Ishikawa (cell line): ENCODE results near the gene OLFML2B.

ENCODE experiments used
- CREB1 ChIP-seq: IDR thresholded peaks from 2 replicates; pipeline ENCODE4 v1.6.1; 2012; ENCODE audit warnings: low read depth
- EP300 ChIP-seq: IDR thresholded peaks from 2 replicates; pipeline ENCODE4 v1.6.1; 2012; ENCODE audit warnings: borderline replicate concordance
- FOXM1 ChIP-seq: IDR thresholded peaks from 2 replicates; pipeline ENCODE4 v1.6.1; 2012; ENCODE audit warnings: low read depth, borderline replicate concordance
- RAD21 ChIP-seq: IDR thresholded peaks from 2 replicates; pipeline ENCODE4 v1.6.1; 2012; ENCODE audit warnings: low read depth
- TAF1 ChIP-seq: IDR thresholded peaks from 2 replicates; pipeline ENCODE4 v1.6.1; 2012; ENCODE audit warnings: low read depth, mild to moderate bottlenecking
- YY1 ChIP-seq: IDR thresholded peaks from 2 replicates; pipeline ENCODE4 v1.6.1; 2012; ENCODE audit warnings: low read depth
- TF ChIP-seq, protein P1 (sequence below): IDR thresholded peaks from 2 replicates; pipeline ENCODE4 v1.6.1; 2012
- TF ChIP-seq, protein P2 (sequence below): IDR thresholded peaks from 2 replicates; pipeline ENCODE4 v1.6.1; 2012

DNA sequence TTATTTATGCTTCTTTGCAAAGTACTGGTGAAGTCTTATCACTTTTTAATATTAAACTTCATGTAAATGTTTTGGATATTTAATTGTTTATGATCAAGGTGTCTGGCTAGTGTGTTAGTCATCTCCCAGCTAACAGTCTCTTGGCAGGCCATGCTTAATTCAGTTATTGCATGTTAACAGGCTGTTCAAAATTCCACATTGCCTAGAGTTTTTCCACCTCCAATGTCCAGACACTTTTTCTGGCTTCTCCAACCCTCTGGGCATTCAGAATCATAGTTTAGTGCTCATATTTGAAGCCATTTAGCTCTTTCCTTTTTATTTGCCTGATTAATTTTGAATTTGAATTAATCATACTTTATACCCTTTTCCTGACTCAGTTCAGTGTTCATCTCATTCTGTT, 69.2 kb downstream of the OLFML2B start:
- TF ChIP-seq, protein P1, sequence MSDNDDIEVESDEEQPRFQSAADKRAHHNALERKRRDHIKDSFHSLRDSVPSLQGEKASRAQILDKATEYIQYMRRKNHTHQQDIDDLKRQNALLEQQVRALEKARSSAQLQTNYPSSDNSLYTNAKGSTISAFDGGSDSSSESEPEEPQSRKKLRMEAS = no peak
- TF ChIP-seq EP300 = no peak
- no peak for TF ChIP-seq RAD21
- no peak for TF ChIP-seq YY1
- TF ChIP-seq TAF1 = no peak
- no peak for TF ChIP-seq FOXM1
- TF ChIP-seq CREB1 = no peak
- TF ChIP-seq, protein P2, sequence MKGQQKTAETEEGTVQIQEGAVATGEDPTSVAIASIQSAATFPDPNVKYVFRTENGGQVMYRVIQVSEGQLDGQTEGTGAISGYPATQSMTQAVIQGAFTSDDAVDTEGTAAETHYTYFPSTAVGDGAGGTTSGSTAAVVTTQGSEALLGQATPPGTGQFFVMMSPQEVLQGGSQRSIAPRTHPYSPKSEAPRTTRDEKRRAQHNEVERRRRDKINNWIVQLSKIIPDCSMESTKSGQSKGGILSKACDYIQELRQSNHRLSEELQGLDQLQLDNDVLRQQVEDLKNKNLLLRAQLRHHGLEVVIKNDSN = no peak
